Loucy (cell line): Measurements from ENCODE around the gene CCT6A.
"Not testable (repeated sequence)": the region's sequence is repeated elsewhere in the genome, so short reads cannot be mapped to it uniquely, and the experiment has no call there.

Source experiments
- H2AFZ ChIP-seq: fragments of 200-600 bp; sonication (generic); 2 replicates; pipeline ENCODE4 v1.6.0; 2016; ENCODE audit warnings: antibody characterized with exemption, mild to moderate bottlenecking, low read length, moderate library complexity
- H3F3A ChIP-seq: fragments of 200-600 bp; 2 replicates; pipeline ENCODE4 v1.6.0; 2016; ENCODE audit warnings: antibody characterized with exemption, low read depth, mild to moderate bottlenecking
- H3K27me3 ChIP-seq: fragments of 200-600 bp; sonication (generic); 2 replicates; pipeline ENCODE4 v1.6.1; 2014; ENCODE audit warnings: low read length, mild to moderate bottlenecking; ENCODE audit not compliant: insufficient read depth, poor library complexity, severe bottlenecking
- H3K36me3 ChIP-seq: fragments of 200-600 bp; sonication (generic); 2 replicates; pipeline ENCODE4 v1.6.1; 2016; ENCODE audit warnings: low read length; ENCODE audit not compliant: insufficient read depth
- H3K4me1 ChIP-seq: fragments of 200-600 bp; sonication (generic); 2 replicates; pipeline ENCODE4 v1.5.1; 2014; ENCODE audit warnings: low read length, mild to moderate bottlenecking; ENCODE audit not compliant: insufficient read depth, poor library complexity, severe bottlenecking
- H3K4me2 ChIP-seq: fragments of 200-600 bp; sonication (generic); 2 replicates; pipeline ENCODE4 v1.6.0; 2014; ENCODE audit warnings: antibody characterized with exemption, low read length, low read depth, mild to moderate bottlenecking; ENCODE audit not compliant: poor library complexity, severe bottlenecking
- H3K4me3 ChIP-seq: fragments of 200-600 bp; sonication (generic); 2 replicates; pipeline ENCODE4 v1.5.1; 2014; ENCODE audit warnings: low read length, mild to moderate bottlenecking, mixed read lengths; ENCODE audit not compliant: poor library complexity, severe bottlenecking
- H3K79me2 ChIP-seq: fragments of 200-600 bp; sonication (generic); 2 replicates; pipeline ENCODE4 v1.6.1; 2014; ENCODE audit warnings: low read length; ENCODE audit not compliant: insufficient read depth
- H3K9ac ChIP-seq: fragments of 200-600 bp; sonication (generic); 2 replicates; pipeline ENCODE4 v1.6.0; 2014; ENCODE audit warnings: mild to moderate bottlenecking, low read depth, low read length, moderate library complexity; ENCODE audit not compliant: poor library complexity, severe bottlenecking
- H3K9me2 ChIP-seq: fragments of 200-600 bp; sonication (generic); replicated peaks from 2 replicates; pipeline ENCODE4 v1.6.1; 2016; ENCODE audit warnings: low read depth, low read length, mixed read lengths
- H3K9me3 ChIP-seq: fragments of 200-600 bp; sonication (generic); 2 replicates; pipeline ENCODE4 v1.6.1; 2014; ENCODE audit warnings: mild to moderate bottlenecking, antibody characterized with exemption, low read length, low read depth; ENCODE audit not compliant: insufficient read depth
- H4K20me1 ChIP-seq: fragments of 200-600 bp; sonication (generic); 2 replicates; pipeline ENCODE4 v1.6.0; 2014; ENCODE audit warnings: antibody characterized with exemption, low read length, mild to moderate bottlenecking; ENCODE audit not compliant: insufficient read depth, poor library complexity, severe bottlenecking
- EZH2phosphoT487 ChIP-seq: fragments of 200-600 bp; IDR thresholded peaks from 2 replicates; pipeline ENCODE4 v1.6.1; 2018; ENCODE audit warnings: antibody characterized with exemption, mild to moderate bottlenecking, moderate library complexity, borderline replicate concordance
- TF ChIP-seq, protein P1 (sequence below): fragments of 200-600 bp; sonication (generic); conservative IDR thresholded peaks from 2 replicates; pipeline ENCODE4 v1.5.1; 2014; ENCODE audit warnings: mild to moderate bottlenecking, antibody characterized with exemption, low read length

Gene CCT6A

GRCh38 chr7:56091591-56091990 lies 40.0 kb downstream of the CCT6A start:
- no peaks in the 10 kb centered on the region for H3K4me1 ChIP-seq

DNA sequence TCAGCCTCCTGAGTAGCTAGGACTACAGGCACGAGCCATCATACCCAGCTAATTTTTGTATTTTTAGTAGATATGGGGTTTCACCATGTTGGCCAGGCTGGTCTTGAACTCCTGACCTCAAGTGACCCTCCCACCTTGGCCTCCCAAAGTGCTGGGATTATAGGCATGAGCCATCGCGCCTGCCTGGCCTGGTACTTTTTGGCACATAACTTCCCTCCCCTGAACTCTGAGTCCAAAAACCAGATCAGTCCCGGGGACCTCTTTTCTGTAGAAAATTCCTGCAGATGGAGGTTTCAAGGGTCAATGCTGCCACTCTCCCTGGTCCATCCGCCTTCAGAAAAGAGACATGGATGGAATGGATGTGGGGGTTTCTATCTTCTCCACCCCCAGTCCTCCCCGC lies 40.8 kb downstream of the CCT6A start:
- not testable (repeated sequence) for H3K36me3 ChIP-seq, H3K9me2 ChIP-seq, H3F3A ChIP-seq, H4K20me1 ChIP-seq, H3K4me2 ChIP-seq, H3K27me3 ChIP-seq, H2AFZ ChIP-seq, H3K9me3 ChIP-seq, H3K79me2 ChIP-seq, H3K4me3 ChIP-seq, H3K9ac ChIP-seq, H3K4me1 ChIP-seq

More at GRCh38 chr7:56091591-56091990, 40.0 kb downstream of the CCT6A start:
- no peak overlapping the region for H2AFZ ChIP-seq
- no peaks in the 10 kb centered on the region for H3K27me3 ChIP-seq
- no peaks in the 10 kb centered on the region for H3K9me3 ChIP-seq
- H3F3A ChIP-seq: no peaks in the 10 kb centered on the region
- no peaks in the 10 kb centered on the region for H3K9me2 ChIP-seq
- no peaks in the 10 kb centered on the region for H3K79me2 ChIP-seq
- H3K9ac ChIP-seq: no peak overlapping the region
- H4K20me1 ChIP-seq: no peaks in the 10 kb centered on the region
- H3K36me3 ChIP-seq: no peaks in the 10 kb centered on the region
- H3K4me3 ChIP-seq: no peak overlapping the region
- TF ChIP-seq, protein P1, sequence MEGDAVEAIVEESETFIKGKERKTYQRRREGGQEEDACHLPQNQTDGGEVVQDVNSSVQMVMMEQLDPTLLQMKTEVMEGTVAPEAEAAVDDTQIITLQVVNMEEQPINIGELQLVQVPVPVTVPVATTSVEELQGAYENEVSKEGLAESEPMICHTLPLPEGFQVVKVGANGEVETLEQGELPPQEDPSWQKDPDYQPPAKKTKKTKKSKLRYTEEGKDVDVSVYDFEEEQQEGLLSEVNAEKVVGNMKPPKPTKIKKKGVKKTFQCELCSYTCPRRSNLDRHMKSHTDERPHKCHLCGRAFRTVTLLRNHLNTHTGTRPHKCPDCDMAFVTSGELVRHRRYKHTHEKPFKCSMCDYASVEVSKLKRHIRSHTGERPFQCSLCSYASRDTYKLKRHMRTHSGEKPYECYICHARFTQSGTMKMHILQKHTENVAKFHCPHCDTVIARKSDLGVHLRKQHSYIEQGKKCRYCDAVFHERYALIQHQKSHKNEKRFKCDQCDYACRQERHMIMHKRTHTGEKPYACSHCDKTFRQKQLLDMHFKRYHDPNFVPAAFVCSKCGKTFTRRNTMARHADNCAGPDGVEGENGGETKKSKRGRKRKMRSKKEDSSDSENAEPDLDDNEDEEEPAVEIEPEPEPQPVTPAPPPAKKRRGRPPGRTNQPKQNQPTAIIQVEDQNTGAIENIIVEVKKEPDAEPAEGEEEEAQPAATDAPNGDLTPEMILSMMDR: no peak
- no peak for TF ChIP-seq EZH2phosphoT487
- H3K4me2 ChIP-seq: no peak overlapping the region

- Histone ChIP-seq H3K79me2 (no peaks in the 10 kb centered on the region), H4K20me1 (no peaks in the 10 kb centered on the region), H2AFZ (no peak within 1 kb of the TSS), H3K9me3 (no peaks in the 10 kb centered on the region), H3F3A (no peaks in the 10 kb centered on the region), H3K27me3 (no peaks in the 10 kb centered on the region), H3K9me2 (no peaks in the 10 kb centered on the region), H3K9ac (no peak within 1 kb of the TSS), H3K4me3 (no peak within 1 kb of the TSS), H3K4me1 (no peaks in the 10 kb centered on the region), H3K36me3 (no peaks in the 10 kb centered on the region), H3K4me2 (no peak within 1 kb of the TSS)
- TF ChIP-seq, protein P1: 0 out of 2 replicates have a peak, but pooled peaks have one; percentile 17
- no peak for TF ChIP-seq EZH2phosphoT487
Observed at GRCh38 chr7:56092789-56093531, 41.4 kb downstream of the CCT6A start, which contains the start of gene PHKG1. Gene PHKG1 (minus strand): TSS chr7:56092952. CDS start chr7:56088941, 4,011 bp downstream.

DNA sequence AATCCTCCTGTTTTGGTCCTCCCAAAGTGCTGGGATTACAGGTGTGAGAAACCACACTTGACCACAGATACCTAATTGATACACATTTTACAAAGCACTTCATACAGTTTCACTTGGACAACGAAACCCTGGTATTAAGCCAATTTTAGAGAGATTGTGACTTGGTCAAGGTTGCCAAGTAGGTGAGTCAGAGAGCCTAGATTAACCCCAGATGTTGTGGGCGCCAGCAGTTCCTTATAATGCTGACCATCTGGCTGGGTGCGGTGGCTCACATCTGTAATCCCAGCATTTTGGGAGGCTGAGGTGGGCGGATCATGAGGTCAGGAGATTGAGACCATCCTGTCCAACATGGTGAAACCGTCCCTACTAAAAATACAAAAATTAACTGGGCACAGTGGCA lies 46.1 kb downstream of the CCT6A start:
- Histone ChIP-seq H2AFZ (no peak overlapping the region), H3K4me2 (no peak overlapping the region), H4K20me1 (peaks cover 3% of the 10 kb centered on the region), H3K4me3 (no peak overlapping the region), H3K9me2 (no peaks in the 10 kb centered on the region), H3K9ac (no peak overlapping the region), H3K27me3 (no peaks in the 10 kb centered on the region), H3F3A (no peaks in the 10 kb centered on the region), H3K79me2 (peaks cover 3% of the 10 kb centered on the region), H3K4me1 (no peaks in the 10 kb centered on the region), H3K36me3 (peaks cover 34% of the 10 kb centered on the region), H3K9me3 (no peaks in the 10 kb centered on the region)
- TF ChIP-seq, protein P1: no peak
- no peak for TF ChIP-seq EZH2phosphoT487

DNA sequence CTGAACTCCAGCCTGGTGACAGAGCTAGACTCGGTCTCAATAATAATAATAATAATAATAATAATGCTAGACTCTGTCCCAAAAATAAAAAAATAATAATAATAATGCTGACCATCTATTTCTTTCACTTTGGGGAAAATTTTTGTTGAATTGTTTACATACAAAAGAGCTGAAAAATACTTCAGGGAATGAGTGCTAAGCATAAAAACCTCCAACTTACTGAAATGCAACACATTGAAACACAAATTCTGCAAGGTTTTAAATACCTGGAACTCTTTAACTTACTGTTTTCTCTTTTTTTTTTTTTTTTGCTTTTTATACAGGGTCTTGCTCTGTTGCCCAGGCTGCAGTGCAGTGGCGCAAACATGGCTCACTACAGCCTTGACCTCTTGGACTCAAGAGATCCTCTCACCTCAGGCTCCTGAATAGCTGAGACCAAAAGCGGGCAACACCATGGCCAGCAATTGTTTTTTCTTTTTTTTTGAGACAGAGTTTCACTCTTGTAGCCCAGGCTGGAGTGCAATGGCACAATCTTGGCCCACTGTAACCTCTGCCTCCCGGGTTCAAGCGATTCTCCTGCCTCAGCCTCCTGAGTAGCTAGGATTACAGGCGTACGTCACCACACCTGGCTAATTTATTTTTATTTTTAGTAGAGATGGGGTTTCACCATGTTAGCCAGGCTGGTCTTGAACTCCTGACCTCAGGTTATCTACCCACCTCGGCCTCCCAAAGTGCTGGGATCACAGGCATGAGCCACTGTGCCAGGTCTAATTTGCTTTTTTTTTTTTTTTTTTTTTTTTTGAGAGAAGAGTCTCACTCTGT lies 46.8 kb downstream of the CCT6A start:
- not testable (repeated sequence) for H2AFZ ChIP-seq, H3K4me1 ChIP-seq, H3K9me3 ChIP-seq, H3K9me2 ChIP-seq, H3K4me2 ChIP-seq, H3K4me3 ChIP-seq, H4K20me1 ChIP-seq, H3F3A ChIP-seq, H3K27me3 ChIP-seq, H3K9ac ChIP-seq
- Histone ChIP-seq H3K36me3 (peaks cover 40% of the 10 kb centered on the region), H3K79me2 (peaks cover 10% of the 10 kb centered on the region)
